Measurements from ENCODE around the gene UGT1A8. TPM values are rescaled to one million over a fixed set of nuclear protein-coding genes. Genes with fewer than 3 reads are reported as not detected.

The UGT1A8 gene
- total and polyA plus RNA-seq, 12 donors, result 0.05 TPM; not detected in 11

GRCh38 chr2:233598952-233599351, 18.5 kb upstream of the UGT1A8 start:
- no peak for TF ChIP-seq POLR2A (IDR thresholded peaks at IDR 0.05)
- TF ChIP-seq CTCF (IDR thresholded peaks at IDR 0.05), result no peak
- no peak overlapping the region for H3K27ac ChIP-seq
- H3K9me3 ChIP-seq (replicated peaks in 1 of 3), result no peaks in the 10 kb centered on the region
- no peaks in the 10 kb centered on the region for H3K36me3 ChIP-seq (replicated peaks in 1 of 2)
- no peak overlapping the region for H3K4me3 ChIP-seq
- no peaks in the 10 kb centered on the region for H3K4me1 ChIP-seq (replicated peaks in 1 of 2)
- WGBS, 4 donors, result 79 to 85% (median 82%) methylated on average over 3 of the region's 3 CpGs
- intact Hi-C loops (cut with DNase I), result no loop called here
- peaks cover 15% of the 10 kb centered on the region for H3K27me3 ChIP-seq
- no peak for DNase-seq

GRCh38 chr2:233600386-233600785, 17.0 kb upstream of the UGT1A8 start:
- Histone ChIP-seq H3K27ac (no peak overlapping the region), H3K4me1 (replicated peaks in 1 of 2) (no peaks in the 10 kb centered on the region), H3K27me3 (peaks cover 15% of the 10 kb centered on the region), H3K9me3 (replicated peaks in 1 of 3) (no peaks in the 10 kb centered on the region), H3K36me3 (replicated peaks in 1 of 2) (no peaks in the 10 kb centered on the region), H3K4me3 (no peak overlapping the region)
- 64 to 79% (median 72%) methylated on average over 2 of the region's 2 CpGs for WGBS, 4 donors
- no peak for DNase-seq
- intact Hi-C loops (cut with DNase I), result no loop called here
- TF ChIP-seq CTCF (IDR thresholded peaks at IDR 0.05), result no peak
- TF ChIP-seq POLR2A (IDR thresholded peaks at IDR 0.05), result no peak

- no peak overlapping the region for H3K4me3 ChIP-seq
- TF ChIP-seq POLR2A (IDR thresholded peaks at IDR 0.05) (no peak), CTCF (IDR thresholded peaks at IDR 0.05) (no peak)
- no peaks in the 10 kb centered on the region for H3K9me3 ChIP-seq (replicated peaks in 1 of 3)
- H3K4me1 ChIP-seq (replicated peaks in 1 of 2), result no peaks in the 10 kb centered on the region
- 71 to 90% (median 79%) methylated on average over 1 of the region's 1 CpG for WGBS, 4 donors
- intact Hi-C loops (cut with DNase I), result no loop called here
- no peak for DNase-seq
- no peaks in the 10 kb centered on the region for H3K36me3 ChIP-seq (replicated peaks in 1 of 2)
- H3K27ac ChIP-seq, result no peak overlapping the region
- H3K27me3 ChIP-seq, result peaks cover 11% of the 10 kb centered on the region
Observed at GRCh38 chr2:233602076-233602475, 15.4 kb upstream of the UGT1A8 start.

- Histone ChIP-seq H3K4me1 (replicated peaks in 1 of 2) (no peaks in the 10 kb centered on the region), H3K4me3 (no peak overlapping the region), H3K9me3 (replicated peaks in 1 of 3) (no peaks in the 10 kb centered on the region), H3K36me3 (replicated peaks in 1 of 2) (no peaks in the 10 kb centered on the region), H3K27ac (no peak overlapping the region), H3K27me3 (peaks cover 11% of the 10 kb centered on the region)
- 65 to 83% (median 81%) methylated on average over 4 of the region's 4 CpGs for WGBS, 4 donors
- no peak for TF ChIP-seq POLR2A (IDR thresholded peaks at IDR 0.05)
- no peak for TF ChIP-seq CTCF (IDR thresholded peaks at IDR 0.05)
- no peak for DNase-seq
- intact Hi-C loops (cut with DNase I), result no loop called here
Observed at GRCh38 chr2:233603520-233603919, 13.9 kb upstream of the UGT1A8 start.

Measured in adrenal gland (tissue), 12 donors.